Measurements from ENCODE around the gene FOXD3.
"Not testable (repeated sequence)": the region's sequence is repeated elsewhere in the genome, so short reads cannot be mapped to it uniquely, and the experiment has no call there.

FOXD3 gene

DNA sequence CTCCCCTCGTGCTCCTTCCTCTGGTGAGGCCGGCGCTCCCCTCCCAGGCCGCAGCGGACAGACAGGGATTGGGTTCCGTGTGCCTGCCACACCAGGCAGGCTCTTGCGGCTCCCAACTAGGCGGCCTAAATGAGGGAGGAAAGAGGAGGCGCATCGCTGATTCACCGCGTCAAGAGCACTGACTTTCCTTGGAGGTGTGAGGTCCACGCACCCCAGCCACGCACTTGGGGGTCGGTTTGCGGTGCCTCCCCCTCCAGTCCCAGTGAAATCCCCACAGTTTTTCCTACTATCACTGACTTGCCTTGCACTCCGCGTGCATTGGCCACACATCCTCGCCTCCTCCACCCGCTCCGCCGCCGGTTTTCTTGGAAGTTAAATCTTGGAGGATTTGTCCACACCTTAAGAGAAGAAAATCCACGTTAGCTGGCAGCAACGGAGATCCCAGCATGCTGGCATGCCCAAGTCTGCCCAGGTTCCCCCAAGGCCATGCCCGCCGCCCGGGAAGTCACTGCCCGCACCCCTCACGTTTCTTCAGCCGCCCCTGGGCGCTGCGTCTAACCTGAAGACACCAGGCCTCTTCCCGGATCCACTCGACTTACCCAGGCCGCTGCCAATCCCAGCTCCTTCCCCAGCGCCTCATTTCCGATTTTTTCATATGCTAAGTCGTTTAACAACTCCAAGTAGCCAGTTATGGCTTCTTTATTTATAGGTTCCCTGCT lies 1.1 kb upstream of the FOXD3 start:
- no peak for DNase-seq

DNA sequence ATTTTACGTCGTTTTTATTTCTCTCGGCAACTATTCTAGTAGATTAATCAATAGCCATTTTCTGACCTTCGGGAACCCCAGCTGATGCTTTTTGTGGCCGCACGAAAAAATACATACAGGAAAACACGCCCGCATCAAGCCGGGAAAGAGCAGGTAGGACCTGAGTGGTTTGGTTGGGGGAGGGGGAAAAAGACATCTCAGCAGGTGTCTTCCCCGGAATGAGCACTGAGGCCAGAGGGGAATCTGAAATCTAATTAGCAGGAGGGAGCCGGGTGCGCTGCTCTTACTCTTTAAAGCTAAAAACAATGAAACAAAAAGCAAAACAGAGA lies 618 bp upstream of the FOXD3 start:
- DNase-seq: no peak

DNA sequence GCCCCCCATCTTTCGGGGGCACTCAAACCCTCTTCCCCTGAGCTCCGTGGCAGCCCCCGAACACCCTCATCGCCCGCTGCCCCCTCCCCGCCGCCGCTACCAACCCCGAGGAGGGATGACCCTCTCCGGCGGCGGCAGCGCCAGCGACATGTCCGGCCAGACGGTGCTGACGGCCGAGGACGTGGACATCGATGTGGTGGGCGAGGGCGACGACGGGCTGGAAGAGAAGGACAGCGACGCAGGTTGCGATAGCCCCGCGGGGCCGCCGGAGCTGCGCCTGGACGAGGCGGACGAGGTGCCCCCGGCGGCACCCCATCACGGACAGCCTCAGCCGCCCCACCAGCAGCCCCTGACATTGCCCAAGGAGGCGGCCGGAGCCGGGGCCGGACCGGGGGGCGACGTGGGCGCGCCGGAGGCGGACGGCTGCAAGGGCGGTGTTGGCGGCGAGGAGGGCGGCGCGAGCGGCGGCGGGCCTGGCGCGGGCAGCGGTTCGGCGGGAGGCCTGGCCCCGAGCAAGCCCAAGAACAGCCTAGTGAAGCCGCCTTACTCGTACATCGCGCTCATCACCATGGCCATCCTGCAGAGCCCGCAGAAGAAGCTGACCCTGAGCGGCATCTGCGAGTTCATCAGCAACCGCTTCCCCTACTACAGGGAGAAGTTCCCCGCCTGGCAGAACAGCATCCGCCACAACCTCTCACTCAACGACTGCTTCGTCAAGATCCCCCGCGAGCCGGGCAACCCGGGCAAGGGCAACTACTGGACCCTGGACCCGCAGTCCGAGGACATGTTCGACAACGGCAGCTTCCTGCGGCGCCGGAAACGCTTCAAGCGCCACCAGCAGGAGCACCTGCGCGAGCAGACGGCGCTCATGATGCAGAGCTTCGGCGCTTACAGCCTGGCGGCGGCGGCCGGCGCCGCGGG lies 837 bp downstream of the FOXD3 start:
- DNase-seq: no peak

DNA sequence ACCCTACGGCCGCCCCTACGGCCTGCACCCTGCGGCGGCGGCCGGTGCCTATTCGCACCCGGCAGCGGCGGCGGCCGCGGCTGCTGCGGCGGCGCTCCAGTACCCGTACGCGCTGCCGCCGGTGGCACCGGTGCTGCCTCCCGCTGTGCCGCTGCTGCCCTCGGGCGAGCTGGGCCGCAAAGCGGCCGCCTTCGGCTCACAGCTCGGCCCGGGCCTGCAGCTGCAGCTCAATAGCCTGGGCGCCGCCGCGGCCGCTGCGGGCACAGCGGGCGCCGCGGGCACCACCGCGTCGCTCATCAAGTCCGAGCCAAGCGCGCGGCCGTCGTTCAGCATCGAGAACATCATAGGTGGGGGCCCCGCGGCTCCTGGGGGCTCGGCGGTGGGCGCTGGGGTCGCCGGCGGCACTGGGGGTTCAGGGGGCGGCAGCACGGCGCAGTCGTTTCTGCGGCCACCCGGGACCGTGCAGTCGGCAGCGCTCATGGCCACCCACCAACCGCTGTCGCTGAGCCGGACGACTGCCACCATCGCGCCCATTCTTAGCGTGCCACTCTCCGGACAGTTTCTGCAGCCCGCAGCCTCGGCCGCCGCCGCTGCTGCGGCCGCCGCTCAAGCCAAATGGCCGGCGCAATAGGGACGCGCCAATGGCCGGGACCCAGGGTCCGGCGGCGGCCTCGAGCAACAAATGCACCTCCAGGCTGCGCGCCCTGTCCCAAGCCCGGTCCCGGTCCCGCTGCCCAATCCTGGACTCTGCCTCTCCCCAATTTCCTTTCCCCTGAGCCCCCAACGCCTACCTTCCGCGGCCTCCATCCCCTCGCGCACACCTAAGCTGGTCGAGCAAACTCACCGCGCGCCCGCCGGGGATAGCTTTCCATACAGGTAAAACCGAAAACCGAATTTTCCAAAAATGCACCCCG lies 1.8 kb downstream of the FOXD3 start:
- no peak for DNase-seq

DNA sequence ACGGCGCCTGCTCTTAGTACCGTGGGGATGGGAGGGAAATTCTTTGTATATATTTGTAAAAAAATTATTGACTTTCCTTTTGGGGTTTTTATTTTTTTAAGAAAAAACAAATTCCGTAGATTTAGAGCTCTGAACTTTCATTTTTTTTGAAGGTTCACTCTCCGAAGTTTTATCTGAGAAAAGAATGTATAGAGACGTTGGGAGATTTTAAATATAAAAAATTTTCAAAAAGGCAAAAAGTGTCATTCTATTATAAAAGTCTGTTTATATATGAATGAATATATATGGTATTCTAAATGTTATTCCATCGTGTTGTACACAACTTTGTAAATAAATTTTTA lies 2.4 kb downstream of the FOXD3 start:
- DNase-seq: no peak

DNA sequence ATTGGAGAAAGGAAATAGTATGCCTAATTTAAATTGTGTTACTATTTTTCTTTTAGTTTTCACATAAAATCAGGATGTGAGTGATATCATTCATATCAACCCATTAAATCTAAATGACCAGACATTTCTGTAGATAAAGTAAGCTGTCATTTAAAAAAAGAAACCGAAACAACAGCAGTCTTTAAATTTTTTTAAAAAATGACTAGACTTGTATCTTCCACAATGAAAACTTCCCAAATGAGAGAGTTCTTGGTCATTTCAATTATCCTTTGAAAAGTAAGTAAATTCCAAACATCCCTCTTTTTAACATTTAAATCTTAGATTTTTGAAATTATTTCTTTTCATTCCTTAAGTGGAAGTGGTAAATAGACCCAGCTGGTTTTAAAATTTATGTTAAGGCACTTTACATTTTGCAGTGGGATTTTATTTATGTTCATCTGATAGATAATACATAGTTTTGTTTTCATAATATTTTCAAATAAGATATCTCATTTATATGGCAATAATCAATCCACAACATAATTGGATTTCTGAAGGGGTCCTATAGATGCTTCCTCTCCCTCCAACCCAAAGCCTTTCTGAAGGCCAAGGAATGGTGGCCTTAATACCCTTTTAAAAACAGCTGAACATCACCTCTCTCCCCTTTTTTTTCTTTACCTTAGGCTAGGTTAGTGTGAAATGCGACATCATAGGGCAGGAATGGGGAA lies 3.1 kb downstream of the FOXD3 start:
- DNase-seq: no peak

DNA sequence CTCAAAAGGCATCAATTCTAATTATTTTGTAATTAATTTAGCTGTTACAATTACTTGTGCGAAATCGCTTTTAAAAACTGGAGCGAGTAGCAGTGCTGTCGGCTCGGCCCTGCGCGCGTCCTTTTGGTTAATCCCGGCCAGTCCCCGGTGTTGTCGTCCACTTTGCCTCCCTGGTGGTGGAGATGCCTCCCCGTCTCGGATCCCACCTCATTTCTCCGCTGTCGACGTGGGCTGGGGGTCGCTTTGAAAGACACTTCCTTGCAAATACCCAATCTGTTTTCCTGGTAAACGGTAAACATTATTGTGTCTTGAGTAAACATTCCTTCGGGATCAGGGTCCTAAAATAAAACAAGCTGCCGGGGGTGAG lies 3.7 kb downstream of the FOXD3 start:
- DNase-seq: no peak

DNA sequence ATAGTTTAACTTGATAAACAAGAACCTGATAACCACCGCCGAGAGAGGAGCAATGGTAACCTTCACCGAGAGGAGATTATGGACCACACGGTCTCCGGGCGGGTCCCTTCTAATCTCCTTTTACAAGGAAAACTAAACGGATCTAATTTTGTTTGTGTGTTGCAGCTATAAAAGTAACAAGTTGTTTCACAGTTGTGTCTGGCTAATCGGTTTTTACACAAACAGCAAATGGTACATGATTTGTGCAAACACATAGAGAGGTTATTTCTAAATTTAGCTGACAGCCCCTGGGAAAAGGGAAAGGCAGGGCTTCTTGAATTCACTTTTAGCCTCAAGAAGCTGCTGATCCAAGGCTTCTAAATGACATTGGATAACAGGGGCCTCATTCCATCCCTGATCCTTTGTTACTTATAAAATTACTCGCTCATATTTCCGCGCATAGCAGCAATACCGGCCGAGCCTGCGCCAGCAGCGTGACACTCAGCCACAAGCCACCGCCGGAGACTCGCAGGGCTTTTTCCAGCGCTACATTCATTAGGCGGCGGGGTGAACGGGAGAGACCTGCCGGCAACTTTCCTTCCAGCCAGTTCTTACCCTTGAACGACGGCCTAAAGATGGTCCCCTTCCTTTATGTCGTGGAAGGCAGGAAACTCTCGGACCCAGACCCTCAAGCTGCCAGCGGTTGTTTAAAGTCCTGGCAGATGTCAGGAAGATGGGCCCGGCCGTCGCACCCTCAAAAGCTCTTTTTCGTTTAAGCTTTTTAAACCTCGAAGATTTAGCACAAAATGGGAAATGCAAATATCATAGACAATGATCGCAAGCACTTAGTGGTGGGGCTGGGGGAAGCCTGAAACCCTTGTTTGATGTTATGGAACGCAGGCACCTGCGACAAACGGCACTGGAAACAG lies 4.4 kb downstream of the FOXD3 start:
- DNase-seq: no peak

DNA sequence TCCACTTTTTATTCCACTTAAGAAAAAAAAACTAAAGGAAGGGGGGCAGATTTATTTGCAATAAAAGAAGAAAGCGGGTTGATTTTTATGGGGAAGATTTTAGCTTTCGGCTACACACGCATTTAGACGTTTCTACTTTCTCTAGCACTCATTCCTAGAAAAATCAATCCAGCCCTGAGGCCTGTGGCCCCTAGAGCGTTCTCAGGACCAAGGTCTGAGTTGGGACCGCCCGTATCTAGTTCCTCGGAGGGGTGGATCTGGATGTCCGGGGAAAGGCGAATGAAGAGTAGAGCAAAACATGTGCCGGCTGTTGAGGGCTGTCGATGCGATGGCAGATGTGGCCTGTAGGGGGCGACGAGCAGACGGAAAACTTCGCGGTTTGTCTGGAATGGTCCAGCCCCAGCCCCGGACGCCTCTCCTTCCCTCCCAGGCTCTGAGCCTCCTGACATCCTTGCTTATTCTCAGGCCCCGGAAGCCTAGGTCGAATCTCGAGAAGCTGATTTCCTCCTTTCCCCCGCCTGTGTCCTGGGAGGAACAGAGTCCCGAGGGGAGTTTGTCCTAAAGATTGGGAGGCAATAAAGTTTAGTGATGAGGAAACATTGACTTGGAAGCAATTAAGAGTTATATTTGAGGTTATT lies 5.2 kb downstream of the FOXD3 start:
- DNase-seq: no peak

DNA sequence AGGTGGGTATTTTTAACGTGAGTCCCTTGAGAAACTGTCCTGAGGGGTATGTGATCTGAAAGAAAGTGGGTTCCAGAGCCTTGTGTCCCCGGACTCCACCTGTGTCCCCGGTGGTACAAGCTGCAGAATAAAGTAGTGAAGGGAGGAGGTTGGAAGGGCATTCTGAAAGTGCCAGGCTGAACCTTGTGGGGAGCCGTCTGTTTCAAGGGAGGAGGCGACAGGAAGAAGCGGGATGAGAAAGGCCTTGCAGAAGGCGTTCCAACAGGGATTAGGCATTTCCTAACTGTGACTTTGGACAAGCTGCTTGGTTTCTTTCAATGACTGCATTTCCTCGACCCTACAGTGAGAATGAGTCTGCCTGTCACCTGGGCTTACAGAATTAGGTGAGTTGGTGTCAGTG lies 5.8 kb downstream of the FOXD3 start:
- DNase-seq: no peak

DNA sequence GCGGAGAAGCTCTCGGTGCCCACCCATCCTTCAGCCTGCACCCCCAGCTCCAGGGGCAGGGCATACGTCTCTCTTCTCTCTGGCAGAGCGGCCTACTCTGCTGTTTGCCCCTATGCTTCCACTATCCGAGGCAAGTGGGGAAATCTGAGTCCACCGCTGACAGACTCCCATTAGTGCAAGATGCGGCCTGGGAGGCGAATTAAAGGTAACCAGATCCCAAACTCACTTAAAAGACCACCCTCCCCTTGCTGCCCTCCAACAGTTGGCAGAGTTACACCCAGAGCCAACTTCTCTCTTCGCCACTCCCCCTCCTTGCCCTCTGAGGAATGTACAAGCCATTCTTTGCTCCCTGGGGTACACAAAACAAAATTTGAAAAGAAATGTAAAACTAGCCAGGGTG lies 6.4 kb downstream of the FOXD3 start:
- DNase-seq: no peak

DNA sequence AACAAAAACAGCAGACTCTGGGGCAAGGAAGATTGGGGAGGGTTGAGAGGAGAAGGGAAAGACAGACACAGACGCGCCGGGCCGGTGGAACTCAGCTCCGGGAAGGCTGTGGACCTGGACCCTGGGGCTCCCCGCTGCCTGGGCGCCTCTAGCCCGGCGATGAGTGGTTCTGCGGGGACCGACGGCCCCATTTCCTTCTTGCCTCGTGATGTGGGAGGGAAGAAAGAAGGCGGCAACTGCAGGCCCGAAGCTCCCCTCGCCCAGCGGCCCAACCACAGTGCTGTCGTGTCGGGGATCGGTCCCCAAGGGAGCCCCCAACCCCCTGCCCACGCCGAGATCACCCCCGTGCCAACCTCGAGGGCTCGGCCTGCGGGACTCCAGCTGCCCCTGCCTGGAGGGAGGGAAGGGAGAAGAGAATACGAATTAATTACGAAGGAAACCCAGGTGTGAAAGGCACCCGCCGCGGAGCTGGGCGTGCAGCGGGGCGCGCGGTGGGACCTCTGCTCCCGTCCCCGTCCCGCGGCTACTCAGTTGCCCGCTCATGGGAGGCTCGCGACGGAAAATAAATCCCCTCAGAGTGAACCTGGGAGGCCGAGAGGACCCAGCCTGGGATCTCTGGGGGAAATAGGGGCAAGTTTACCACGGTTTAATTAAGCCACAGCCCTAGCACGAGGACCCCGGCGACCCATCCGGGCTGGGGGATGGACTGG lies 7.4 kb downstream of the FOXD3 start:
- DNase-seq: no peak

DNA sequence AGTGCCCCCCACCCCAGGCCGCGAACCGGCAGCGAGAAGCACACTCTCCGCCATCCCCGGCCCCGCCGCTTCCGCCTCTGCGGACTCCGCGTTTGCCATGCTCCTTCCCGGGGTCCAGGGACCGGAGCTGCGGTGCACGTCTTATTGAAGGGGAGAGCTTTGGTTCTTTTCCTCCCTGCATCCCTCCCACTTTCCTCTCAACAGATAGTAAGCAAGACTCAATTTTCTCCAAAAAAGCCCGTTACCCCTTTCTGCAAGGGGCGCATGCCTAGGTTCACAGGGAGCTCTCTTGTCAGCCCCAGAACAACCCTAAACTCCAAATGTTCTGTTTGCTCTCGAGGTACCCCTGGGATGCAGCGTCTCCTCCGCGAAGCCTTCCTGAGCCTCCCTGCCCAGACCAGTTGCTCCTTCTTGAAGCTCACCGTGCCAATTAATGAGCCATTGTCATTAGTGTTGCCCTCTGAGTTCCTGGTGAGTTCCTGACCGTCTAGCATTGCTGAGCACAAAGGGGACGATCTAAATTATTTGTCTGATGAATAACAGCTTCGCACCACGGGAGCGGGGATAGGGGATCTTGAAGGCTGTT lies 8.1 kb downstream of the FOXD3 start:
- DNase-seq: no peak

DNA sequence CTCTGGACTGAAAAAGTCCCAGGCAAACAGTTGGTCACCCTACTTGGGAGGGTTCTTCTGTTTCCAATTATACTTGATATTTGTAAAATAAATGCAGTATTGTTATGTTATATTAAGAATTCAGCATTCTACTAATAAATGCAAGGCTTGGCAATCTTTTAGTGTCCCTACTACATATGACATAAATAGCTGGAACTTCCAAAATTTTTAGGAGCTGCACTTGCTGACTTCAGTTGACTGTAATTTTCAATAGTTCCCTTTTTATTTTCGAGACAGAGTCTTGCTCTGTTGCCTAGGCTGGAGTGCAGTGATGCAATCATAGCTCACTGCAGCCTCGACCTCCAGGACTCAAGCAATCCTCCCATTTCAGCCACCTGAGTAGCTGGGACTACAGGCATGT lies 20.0 kb downstream of the FOXD3 start:
- DNase-seq: no peak

DNA sequence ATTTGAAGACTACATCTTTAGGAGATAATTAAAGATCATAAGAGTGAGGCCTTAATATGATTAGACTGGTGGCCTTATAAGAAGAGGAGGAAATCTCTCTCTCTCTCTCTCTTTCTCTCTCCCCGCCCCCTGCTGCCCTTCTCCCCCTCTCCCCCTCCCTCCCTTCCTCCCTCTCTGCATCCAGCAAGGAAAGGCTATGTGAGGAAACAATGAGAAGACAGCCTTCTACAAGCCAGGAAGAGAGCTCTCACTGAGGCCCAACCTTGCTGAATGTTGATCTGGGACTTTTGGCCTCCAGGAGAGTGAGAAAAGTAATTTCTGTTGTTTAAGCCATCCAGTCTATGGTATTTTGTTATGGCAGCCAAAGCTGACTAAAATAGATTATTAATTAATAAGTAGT lies 21.6 kb downstream of the FOXD3 start:
- DNase-seq: no peak

DNA sequence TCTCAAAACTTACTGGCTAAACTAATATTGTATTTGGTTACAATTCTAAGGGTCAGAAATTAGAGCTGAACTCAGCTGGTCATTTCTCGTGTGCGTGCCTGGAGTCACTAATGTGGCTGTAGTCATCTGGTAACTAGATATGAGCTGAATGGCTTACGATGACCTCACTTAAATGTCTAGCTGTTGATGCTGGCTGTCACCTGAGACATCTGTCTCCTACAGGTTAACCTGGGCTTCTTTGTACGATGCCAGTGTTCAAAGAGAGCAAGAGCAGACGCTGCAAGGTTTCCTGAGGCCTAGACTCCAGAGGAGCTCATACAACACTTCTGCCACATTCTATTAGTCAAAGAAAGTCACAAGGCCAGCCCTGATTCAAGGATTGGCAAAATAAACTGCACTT lies 28.0 kb downstream of the FOXD3 start:
- no peak for DNase-seq

DNA sequence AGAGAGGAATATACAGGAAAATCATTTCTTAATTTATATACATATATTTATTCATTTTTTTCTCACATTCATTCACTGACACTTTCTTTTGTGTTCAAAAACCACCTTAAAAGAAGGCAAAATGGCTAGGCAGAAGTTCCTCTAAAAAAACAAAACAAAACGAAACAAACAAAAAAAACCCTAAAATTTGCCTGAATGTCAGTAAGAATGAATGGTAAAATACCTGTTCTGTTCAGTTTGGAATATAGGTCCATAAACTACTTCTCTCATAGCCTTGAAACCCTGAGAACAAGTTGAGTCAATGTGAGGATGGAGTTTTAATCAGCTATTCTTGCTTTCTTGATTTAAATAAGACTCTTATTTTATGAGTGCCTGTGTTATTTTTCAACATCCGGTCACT lies 30.4 kb downstream of the FOXD3 start:
- no peak for DNase-seq

DNA sequence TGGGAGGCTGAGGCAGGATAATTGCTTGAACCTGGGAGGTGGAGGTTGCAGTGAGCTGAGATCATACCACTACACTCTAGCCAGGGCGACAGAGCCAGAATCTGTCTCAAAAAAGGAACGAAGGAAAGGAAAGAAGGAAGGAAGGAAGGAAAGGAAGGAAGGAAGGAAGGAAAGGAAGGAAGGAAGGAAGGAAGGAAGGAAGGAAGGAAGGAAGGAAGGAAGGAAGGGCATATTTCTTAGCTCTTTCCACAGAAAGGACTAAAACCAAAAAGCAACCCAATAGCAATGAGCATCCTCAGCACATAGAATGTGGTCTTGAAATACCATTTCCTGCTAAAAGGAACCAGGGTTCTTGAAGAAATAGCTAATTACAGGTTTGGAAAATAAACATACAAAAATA lies 33.9 kb downstream of the FOXD3 start:
- not testable (repeated sequence) for DNase-seq

DNA sequence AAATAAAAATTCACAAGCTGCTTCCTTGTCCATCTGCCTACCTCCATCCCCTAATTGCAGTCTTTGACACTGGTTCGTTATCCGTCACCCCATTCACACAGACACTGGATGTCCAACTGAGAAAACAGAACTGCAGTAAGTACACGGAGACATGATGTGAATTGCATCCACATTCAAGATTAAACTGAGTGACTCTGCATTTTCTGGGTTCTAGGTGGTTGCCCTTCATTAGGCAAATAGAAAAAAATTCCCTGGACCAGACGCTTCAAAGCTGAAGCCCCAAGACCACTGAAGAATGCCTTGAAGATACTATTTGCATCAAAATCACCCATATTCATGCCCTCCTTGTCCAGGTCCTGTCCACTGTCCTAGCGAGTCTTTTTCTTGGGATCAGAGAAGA lies 37.2 kb downstream of the FOXD3 start:
- no peak for DNase-seq

DNA sequence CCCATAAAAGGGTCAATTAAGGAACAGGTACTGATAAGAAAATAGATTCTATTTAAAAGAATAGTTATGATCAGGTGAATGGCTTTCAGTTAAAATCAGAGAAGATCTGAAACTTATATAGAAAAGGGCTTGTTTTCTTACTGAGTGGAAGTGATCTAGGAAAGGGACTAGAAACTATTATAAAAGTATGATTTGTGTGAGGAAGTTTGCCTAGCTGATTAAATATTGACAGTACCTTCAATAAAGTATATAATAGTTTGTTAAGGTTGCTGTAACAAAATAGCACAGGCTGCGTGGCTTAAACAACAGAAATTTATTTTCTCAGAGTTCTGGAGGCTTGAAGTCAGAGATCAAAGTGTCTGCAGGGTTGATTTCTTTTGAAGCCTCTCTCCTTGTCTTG lies 39.7 kb downstream of the FOXD3 start:
- no peak for DNase-seq

Measured in activated CD4-positive, alpha-beta T cell treated with anti-CD3 and anti-CD28 coated beads for 1 hour (primary cell).